Astrocyte (in vitro differentiated cells and primary cell): ENCODE results near the gene IGFBP1.

Experiments
- EZH2 ChIP-seq: IDR thresholded peaks from 2 replicates; pipeline ENCODE4 v1.6.1; 2012; ENCODE audit warnings: mild to moderate bottlenecking, low read length, inconsistent platforms; ENCODE audit not compliant: insufficient read depth
- TF ChIP-seq, protein P1 (sequence below): IDR thresholded peaks from 2 replicates; pipeline ENCODE4 v1.5.1; 2011; ENCODE audit warnings: low read depth, mild to moderate bottlenecking, inconsistent platforms, low read length, moderate library complexity; ENCODE audit not compliant: insufficient read depth

GRCh38 chr7:45888185-45888992 lies at the start of gene IGFBP1:
- TF ChIP-seq, protein P1, sequence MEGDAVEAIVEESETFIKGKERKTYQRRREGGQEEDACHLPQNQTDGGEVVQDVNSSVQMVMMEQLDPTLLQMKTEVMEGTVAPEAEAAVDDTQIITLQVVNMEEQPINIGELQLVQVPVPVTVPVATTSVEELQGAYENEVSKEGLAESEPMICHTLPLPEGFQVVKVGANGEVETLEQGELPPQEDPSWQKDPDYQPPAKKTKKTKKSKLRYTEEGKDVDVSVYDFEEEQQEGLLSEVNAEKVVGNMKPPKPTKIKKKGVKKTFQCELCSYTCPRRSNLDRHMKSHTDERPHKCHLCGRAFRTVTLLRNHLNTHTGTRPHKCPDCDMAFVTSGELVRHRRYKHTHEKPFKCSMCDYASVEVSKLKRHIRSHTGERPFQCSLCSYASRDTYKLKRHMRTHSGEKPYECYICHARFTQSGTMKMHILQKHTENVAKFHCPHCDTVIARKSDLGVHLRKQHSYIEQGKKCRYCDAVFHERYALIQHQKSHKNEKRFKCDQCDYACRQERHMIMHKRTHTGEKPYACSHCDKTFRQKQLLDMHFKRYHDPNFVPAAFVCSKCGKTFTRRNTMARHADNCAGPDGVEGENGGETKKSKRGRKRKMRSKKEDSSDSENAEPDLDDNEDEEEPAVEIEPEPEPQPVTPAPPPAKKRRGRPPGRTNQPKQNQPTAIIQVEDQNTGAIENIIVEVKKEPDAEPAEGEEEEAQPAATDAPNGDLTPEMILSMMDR = no peak
- TF ChIP-seq EZH2 = peak; percentile 35
